GM18867 (cell line): ENCODE measurements around the gene OLAH.
"Not testable (repeated sequence)": the region's sequence is repeated elsewhere in the genome, so short reads cannot be mapped to it uniquely, and the experiment has no call there.

Source experiments
- ATAC-seq: cut with Tn5 transposase; IDR thresholded peaks from one replicate; pipeline ENCODE4 v1.9.1; 2021; ENCODE audit warnings: mild to moderate bottlenecking, moderate library complexity; ENCODE audit not compliant: unreplicated experiment

Gene OLAH

DNA sequence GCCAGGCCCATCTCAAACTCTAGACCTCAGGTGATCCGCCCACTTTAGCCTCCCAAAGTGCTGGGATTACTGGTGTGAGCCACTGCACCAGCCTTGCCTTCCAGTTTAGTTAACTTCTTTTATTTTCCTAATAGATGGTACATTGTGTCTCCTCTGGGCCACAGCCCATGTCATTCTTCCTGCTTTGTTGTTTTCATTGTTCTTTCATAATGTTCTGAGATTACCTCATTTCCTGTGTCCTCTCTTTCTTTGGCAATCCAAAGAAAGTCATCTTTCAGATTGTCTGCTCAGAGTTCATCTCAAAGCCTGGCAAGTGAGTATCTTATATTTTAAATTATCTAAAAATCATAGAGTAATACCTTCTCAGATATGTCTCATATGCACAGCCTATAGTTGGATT, at the start of gene OLAH:
OLAH (plus strand) TSS at position 270 of the 400 bp plus-strand sequence. CDS start 3,346 bp downstream, outside the sequence.
- ATAC-seq = no peak

DNA sequence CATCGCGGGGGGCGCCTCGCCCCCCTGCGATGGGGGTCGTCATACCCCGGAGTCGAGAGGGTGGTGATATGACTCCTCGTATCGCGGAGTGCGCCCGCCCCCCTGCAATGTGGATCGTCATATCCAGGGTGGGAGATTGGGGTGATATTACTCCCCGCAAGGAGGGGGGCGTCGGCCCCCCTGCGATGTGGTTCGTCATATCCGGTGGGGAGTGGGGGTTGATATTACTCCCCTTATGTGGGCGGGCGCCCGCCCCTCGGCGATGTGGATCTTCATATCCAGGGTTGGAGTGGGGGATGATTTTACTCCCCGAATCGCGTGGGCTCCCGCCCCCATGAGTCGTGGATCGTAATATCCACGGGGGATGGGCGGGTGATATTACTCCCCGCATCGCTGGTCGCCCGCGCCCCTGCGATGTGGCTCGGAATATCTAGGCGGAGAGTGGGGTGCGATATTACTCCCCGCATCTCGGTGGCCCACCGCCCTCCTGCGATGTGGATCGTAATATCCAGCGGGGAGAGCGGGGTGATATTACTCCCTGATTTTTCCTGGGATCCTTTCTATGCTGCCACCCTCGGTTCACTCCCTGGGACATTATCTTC, 47.7 kb upstream of the OLAH start:
- no peak for ATAC-seq

- not testable (repeated sequence) for ATAC-seq
These were observed 30.2 kb upstream of the OLAH start for GRCh38 chr10:15013530-15013929.

GRCh38 chr10:15015451-15015850, 28.3 kb upstream of the OLAH start:
- no peak for ATAC-seq

GRCh38 chr10:15020966-15021365, 22.8 kb upstream of the OLAH start:
- not testable (repeated sequence) for ATAC-seq

- ATAC-seq = not testable (repeated sequence)
These were observed 20.7 kb upstream of the OLAH start for GRCh38 chr10:15023079-15023478.

DNA sequence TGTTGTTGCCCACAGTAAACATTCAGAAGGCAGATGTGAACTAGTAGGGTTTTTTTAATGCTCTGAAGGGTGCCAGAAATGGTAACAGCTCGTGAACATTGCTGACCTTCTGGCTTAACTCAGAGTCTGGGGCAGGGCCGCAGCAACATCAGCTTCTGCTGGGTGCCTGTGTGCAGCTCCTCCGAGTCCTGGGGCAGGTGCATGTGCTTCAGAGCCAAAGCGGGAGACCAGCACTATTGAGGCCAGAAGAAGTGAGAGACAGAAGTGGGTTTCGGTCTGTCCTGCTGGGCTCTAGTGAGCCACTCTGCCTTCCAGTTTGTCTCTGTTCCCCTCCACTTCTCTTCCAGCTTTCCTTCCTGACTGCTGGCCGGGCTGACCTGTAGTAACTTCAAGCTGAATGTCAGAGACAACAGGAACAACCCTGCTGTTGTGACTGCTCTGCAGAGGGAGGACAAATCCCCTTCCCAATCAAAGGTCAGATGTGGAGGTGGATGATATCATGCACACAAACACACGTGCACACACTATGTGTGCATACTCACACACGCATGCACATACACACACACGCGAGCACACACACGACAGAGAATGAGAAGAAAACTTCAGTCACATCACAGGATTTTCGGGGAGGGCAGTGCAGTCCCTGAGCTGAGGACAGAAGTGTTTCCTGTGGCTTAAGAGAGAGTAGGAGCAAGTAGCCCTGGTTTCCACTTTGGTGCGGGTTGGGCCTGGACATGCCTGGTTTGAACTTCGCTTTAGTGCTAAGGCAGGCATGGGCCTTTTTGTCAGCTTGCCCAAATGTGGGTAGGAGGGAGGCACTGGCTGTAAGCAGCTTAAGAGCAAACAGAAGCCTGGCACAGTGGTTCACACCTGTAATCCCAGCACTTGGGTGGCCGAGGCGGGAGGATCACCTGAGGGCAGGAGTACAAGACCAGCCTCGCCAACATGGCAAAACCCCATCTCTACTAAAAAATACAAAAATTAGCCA, 19.4 kb upstream of the OLAH start:
- not testable (repeated sequence) for ATAC-seq

- not testable (repeated sequence) for ATAC-seq
These were observed 18.7 kb upstream of the OLAH start for GRCh38 chr10:15025040-15025439.

DNA sequence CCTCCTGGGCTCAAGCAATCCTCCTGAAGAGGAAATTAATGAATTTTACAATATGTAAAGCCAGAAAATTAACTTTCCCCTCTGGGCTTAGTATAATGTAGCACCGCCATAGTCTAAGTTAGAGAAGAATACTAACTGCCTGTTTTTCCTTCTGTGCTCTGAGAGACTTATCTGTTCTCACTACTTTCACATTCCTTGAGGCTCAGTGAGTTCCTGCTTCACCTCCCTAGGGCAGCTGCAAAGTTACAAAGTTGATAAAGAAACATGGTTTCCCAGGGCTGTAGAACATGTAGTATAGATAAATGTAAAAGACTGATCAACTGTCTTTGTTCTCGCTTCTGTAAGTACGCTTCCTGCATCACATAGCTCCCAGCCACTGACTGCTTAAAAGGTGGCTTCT, 16.0 kb upstream of the OLAH start:
- ATAC-seq = no peak

DNA sequence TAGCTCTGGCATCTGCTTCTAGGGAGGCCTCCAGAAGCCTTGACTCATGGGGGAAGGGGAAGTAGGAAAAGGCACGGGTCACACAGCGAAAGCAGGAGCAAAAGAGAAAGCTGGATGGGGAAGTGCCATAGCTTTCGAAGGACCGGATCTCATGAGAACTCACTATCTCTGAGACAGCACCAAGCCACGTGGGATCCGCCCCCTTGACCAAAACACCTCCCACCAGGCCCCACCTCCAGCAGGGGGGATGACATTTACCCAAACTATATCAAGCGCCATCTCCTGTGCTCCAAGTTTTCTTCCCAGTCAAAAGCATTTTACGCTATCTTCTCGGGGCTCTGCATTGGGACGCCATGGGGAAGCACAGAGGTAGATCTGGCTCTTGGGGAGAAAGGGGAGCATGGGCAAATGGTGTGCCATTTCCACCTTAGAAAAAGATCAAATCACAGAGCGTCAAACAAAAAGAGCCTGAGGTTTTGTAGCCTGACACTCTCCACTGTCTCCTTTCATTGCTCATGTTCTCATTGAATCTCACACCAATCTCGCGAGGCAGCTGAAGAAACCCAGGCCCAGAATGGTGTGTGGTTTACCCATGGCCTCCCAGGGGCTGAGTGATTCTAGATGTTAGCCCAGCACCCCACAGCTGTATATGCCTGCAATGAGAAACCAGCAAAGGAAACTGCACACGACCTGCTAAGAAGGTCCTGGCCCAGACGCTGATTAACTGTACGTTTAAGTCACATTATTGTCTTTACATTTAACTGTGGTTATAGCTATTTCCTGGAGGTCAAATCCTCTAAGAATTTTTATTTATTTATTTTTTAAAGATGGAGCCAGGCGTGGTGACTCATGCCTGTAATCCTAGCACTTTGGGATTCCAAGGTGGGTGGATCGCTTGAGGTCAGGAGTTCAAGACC, 8.1 kb upstream of the OLAH start:
- no peak for ATAC-seq

DNA sequence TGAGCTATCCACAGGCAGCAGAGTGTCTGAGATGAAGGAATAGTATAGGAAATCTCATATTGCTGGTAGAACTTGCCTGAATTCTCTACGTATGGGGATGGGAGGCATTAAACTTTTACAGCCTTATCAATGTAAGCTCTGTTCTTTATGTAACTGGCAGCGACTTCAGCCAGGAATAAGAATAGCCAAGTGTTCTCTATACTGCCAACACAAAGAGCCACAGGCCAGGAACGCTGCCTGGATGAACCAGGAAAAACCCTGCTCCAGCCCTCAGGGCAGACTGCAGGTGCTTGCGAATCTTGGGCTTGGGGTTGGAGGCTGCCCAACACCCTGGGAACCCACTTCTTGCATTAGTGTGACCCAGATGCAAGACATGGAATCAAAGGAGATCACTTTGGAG, 6.1 kb upstream of the OLAH start:
- ATAC-seq = no peak

DNA sequence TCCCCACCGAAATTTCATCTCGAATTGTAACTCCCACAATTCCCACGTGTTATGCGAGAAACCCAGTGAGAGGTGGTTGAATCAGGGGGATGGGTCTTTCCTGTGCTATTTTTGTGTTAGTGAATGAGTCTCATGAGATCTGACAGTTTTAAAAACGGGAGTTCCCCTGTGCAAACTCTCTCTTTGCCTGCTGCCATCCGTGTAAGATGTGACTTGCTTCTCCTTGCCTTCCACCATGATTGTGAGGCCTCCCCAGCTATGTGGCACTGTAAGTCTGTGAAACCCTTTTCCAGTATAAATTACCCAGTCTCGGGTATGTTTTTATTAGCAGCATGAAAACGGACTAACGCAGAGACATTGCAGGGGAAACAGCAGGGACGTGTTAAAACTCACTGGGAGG, 5.3 kb upstream of the OLAH start:
- no peak for ATAC-seq

GRCh38 chr10:15045380-15045779, 1.6 kb downstream of the OLAH start:
- ATAC-seq = no peak

- no peak for ATAC-seq
These were observed 2.9 kb downstream of the OLAH start for GRCh38 chr10:15046626-15047025.

- no peak for ATAC-seq
These were observed 5.8 kb downstream of the OLAH start for GRCh38 chr10:15049533-15049932.

DNA sequence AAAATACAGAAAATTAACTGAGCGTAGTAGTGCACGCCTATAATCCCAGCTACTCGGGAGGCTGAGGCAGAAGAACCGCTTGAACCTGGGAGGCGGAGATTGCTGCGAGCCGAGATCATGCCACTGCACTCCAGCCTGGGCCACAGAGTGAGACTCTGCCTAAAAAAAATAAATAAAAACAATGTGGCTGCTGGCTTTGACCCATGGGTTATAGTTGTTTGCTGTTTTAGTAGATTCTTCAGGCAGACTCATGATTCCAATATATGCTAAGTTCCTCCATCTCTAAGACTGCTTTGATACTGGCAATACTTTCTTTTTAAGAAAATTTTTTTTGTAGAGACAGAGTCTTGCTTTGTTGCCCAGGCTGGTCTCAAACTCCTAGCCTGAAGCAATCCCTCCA, 8.4 kb downstream of the OLAH start:
- no peak for ATAC-seq

DNA sequence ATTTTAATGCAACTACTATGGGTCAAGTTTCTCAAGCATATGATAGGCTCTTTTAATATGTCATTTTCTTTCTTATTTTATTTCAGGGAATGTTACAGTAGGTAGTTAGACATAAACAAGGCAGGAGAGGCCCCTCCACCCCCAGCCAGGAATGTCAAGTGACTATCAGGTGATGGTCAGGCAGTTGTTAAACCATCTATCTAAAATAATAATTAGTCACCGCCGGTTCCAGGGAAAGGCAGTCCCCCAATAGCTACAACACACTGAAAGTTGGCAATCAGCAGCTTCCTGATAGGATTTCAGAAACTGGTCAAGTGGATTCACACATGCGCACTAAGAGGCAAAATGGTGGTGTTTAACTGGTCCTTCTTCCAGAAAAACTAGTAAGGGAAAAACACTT, 9.3 kb downstream of the OLAH start:
- ATAC-seq = no peak

GRCh38 chr10:15058689-15059088, 14.9 kb downstream of the OLAH start:
- ATAC-seq = no peak

DNA sequence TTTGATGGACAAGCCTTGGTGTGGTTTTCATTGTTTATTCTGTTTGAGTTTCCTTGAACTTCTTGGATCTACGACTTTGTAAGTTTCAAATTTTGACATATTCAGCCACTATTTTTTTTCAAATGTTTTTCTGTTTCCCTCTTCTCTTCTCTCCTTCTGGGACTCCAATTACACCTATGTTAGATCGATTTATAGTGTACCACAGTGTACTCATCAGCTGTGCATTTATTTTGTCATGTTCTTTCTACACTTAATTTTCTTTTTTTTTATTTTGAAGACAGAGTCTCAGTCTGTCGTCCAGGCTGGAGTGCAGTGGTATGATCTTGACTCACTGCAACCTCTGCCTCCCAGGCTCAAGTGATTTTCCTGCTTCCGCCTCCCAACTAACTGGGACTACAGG, 16.2 kb downstream of the OLAH start:
- ATAC-seq = no peak

DNA sequence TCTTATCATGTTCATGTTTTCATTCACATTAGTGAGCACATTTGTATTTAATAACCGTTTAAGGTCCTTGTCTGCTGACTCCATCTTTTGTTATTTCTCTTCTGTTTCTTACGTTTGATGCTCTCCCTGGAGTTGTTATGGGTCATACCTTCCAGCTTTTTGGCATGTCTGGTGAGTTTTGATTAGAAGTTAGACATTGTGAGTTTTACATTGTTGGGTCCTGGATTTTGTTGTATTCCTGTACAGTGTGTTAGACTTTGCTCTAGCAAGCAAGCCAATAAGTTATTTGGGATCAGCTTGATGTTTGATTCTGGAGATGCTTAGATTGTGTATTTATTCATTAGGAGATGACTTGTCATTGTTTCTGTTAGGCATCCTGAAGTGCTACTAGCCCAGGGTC, 16.9 kb downstream of the OLAH start:
- no peak for ATAC-seq

DNA sequence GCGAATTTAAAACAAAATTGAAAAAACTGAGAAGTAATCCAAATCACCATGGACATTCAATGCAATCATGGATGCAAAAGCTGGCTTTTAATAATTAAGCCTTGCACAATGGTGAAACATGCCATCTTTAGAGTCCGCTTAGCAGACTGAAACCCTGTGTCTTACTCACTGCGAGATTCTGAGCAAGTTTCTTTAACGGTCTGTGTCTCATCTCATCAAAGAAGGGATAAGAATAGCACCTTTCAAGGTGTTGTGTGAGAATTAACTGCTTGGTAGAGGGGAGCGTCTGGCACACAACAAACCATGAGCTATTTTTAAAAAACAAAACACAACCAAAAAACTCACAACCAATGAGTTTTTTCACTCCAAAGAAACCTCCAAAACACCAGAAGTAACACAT, 23.4 kb downstream of the OLAH start:
- no peak for ATAC-seq
